ENCODE measurements around the gene NFKBIZ.

DNA sequence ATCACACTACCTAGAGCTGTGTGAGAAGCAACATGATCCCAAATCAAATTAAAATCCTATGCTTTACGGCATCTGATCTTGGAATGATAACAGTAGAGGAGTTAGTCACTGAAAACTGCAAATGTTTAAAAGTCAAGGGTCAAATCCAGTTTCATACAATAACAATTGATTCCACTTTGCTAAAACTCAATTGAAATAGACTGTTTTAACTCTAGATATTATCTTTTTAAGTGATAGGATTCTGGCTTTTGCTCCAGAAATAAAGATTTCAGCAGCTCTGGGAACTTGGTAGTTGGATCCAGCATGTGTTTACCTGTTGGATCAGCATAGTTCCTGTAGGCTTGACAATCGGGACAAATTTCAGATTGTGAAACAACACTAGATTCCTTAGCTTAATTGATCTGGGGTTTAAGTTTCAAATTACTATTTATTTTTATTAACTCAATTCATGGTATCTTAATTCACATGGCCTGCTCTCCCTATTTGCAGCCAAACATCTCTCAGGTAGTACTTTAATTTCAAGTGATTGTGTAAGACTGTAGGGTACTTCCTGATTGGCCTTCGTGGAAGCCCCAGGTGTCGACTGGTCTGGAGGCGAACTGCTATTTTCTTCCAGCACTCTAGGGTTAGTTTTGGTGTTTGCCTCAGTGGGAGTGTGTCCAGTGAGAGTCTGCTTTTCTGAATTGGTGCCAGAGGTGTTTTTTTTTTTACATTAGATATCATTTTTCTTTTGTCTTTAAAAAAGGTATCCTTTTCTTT lies 16.6 kb downstream of the NFKBIZ start:
- TF ChIP-seq EZH2 (IDR thresholded peaks at IDR 0.05; ENCODE audit: insufficient read depth, poor library complexity, severe bottlenecking) (no peak), EZH2phosphoT487 (IDR thresholded peaks at IDR 0.05; ENCODE audit: insufficient read depth, low read depth) (no peak)

Measured in GM23248 (cell line).